Anterior cingulate cortex (tissue), 58 donors: ENCODE data around the gene MOCS1.

Experiments
- DNase-seq, 58 donors: peaks; one replicate each; lab custom pipeline; 2025; lab: John Stamatoyannopoulos, UW

MOCS1 gene

DNA sequence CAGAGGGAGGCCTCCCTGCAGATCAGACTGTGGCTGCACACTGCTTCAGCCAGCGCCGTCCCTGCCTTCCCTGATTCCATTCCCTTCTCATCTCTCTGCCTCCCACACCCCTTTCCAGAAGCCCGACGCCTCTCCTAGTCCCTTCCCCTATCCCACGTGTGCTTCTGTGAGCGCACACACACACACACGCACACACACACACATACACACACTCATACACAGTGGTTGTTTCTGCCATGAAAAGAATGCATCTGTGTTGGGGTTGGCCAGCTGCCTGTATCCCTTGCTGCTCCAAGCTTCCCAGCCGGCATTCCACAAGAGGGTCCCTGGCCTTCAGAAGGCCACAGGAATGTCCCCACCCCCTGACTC is 51.7 kb downstream of the MOCS1 start:
- peak in 26 of 58 donors; percentile 6 to 71 (median 30) for DNase-seq

DNA sequence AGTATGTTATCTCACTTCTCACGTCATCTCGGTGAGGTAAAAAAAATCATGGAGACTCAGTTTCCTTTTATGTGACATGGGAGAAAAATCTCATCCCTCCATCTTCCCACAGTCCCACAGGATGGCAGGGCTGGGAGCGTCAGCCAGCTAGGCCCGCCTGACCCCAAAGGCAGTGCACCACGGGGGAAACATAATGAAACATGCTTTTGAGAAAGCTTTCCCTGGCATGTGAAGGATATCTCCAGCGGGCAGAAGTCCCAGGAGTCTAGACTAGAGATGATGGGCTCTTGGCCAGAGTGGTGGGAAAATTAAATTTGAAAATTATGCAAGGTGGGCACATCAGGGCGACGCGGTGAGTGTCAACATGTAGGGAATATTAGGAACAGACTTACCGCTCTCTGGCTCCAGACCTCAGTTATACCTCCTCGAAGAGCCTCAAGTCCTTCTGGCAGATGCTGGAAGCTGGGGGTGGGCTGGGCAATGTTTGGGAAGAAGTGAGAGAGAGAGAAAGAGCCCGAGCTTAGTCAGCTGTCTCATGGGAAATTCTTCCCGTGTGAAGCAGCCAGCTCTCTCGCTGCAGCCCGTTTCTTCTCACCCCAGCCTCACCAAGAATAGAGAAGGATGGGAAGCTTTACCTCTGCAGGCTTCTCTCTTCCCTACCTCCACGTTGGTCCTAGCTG is 52.3 kb downstream of the MOCS1 start:
- peak in 28 of 58 donors; percentile 15 to 71 (median 33) for DNase-seq

DNA sequence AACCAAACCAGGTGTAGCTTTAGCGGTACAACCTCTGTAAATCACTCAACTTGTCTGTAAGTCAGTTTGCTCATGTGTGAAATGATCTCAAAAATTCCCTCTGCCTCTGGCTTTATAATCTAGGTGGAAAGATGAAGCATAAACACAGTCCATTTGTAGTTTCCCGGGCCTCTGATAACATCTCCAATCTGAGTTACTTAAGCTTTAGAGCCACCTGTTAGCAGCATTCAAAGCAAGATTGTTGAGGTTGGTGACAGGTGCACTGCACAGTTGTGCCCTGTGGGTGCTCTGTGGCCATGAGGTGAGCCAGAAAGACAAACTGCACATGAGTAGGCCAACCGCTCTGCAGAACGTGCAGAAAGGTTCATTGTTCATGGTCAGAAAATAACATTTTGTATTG is 53.7 kb downstream of the MOCS1 start:
- no peak for DNase-seq

- DNase-seq = no peak
These were observed 54.7 kb downstream of the MOCS1 start for GRCh38 chr6:39879535-39879934.

GRCh38 chr6:39876826-39877225 is 57.4 kb downstream of the MOCS1 start:
- DNase-seq = peak in 2 of 58 donors; percentile 1 to 7

GRCh38 chr6:39876111-39876510 is 58.2 kb downstream of the MOCS1 start:
- no peak for DNase-seq

GRCh38 chr6:39873439-39873838 is 60.8 kb downstream of the MOCS1 start:
- DNase-seq = no peak

GRCh38 chr6:39870950-39871349 is 63.3 kb downstream of the MOCS1 start:
- no peak for DNase-seq

- no peak for DNase-seq
These were observed 66.7 kb downstream of the MOCS1 start for GRCh38 chr6:39867592-39867991.

DNA sequence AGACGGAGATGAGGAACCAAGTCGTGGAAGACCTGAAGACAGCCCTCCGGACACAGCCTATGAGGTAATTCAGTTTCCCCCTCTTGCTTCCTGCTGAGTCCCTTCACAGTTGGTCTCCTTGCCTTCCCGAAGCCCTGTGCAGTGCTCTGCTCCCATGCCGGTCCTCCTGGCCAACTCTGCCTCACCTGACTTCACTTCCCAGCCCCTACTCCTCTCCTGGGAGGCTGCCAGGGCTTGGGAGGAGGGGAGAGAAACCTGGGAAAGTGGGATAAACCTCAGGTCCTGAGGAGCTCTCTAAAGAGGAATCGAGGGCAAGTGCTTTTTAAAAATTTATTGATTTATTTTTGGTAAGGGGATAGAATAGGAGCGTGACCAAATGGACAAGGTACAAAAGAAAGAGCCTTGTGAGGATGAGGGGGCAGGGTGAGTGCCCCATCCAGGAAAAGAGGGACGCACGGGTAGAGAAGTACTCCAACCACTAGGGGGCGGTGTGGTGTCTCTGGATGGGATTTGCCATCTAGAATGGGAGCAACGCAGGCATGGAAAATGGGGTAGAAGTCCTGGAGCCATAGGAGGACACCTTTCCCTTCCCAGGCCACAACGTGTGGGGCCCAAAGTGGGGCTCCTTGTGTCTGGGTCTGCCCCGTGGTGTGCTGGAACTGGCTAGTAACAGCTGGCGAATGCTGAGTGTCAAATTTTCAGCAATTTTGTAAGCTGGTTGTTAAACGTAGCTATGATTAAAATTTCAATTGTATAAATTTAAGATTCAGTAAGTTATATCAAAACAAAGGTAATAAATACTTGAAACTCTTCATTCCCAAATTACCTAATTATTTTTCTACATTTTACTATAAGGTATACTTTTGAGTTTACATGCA is 69.0 kb downstream of the MOCS1 start:
- peak in 31 of 58 donors; percentile 1 to 72 (median 28) for DNase-seq

- no peak for DNase-seq
These were observed 72.6 kb downstream of the MOCS1 start for GRCh38 chr6:39861663-39862062.

DNA sequence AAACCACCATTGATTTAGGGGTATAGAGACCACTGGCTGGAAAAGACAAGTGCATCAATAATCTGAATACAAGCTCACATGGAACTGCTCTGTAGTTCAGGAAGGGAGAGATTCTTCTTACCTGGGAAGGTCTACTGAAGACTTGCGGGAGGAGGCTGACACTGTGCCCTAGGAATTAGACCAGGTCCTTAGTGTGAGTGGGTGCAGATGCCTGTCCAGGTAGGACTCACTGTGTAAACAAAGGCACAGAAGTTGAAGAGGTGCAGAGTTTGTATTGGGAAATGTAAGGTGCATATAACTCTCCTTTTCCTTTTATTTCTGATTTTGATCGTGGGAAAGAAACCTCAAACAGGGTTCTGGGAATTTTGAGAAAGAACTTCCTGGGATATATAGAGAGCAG is 75.2 kb downstream of the MOCS1 start:
- no peak for DNase-seq

- no peak for DNase-seq
These were observed 78.8 kb downstream of the MOCS1 start for GRCh38 chr6:39855356-39855995.
